MM.1S (cell line): ENCODE data around the gene TBC1D8B.
A peak's percentile ranks its signal among the peaks of the same experiment; 100 is the strongest.

Source experiments
- EZH2 ChIP-seq: fragments of 300-600 bp; sonication (generic); optimal IDR thresholded peaks from 2 replicates; pipeline ENCODE3; 2017; ENCODE audit warnings: low read depth, mild to moderate bottlenecking, antibody characterized with exemption, low read length, mixed read lengths
- TF ChIP-seq, protein P1 (sequence below): fragments of 300-600 bp; sonication (generic); IDR thresholded peaks from 2 replicates; pipeline ENCODE4 v1.5.1; 2016; ENCODE audit warnings: antibody characterized with exemption, low read length, mixed read lengths

DNA sequence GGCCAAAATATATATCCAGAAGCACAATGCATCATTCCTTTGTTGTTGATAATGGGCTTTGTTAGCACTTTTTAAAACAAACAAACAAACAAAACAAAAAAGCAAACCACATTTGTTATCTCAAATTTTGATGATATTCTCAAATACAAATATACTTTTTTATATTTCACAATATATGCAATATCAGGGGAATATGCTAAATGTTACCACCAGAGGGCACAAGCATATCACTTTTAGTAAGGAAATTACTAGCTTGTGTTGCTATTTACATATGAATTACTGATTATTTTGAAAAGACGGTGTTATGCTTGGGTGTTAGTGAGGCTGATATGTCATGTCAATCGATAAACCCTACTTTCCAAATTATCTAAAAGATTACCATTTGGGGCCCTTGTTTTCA lies 71.6 kb downstream of the TBC1D8B start:
- TF ChIP-seq, protein P1, sequence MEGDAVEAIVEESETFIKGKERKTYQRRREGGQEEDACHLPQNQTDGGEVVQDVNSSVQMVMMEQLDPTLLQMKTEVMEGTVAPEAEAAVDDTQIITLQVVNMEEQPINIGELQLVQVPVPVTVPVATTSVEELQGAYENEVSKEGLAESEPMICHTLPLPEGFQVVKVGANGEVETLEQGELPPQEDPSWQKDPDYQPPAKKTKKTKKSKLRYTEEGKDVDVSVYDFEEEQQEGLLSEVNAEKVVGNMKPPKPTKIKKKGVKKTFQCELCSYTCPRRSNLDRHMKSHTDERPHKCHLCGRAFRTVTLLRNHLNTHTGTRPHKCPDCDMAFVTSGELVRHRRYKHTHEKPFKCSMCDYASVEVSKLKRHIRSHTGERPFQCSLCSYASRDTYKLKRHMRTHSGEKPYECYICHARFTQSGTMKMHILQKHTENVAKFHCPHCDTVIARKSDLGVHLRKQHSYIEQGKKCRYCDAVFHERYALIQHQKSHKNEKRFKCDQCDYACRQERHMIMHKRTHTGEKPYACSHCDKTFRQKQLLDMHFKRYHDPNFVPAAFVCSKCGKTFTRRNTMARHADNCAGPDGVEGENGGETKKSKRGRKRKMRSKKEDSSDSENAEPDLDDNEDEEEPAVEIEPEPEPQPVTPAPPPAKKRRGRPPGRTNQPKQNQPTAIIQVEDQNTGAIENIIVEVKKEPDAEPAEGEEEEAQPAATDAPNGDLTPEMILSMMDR = peak; percentile 58
- TF ChIP-seq EZH2 = no peak
